Psoas muscle (tissue), 8 donors: ENCODE results near the gene OSBPL5. TPM values are rescaled to one million over a fixed set of nuclear protein-coding genes. Genes with fewer than 3 reads are reported as not detected.

ENCODE experiments used
- ATAC-seq, 4 donors: fragments of 200-7000 bp; cut with Tn5 transposase; one replicate each; pipeline ENCODE4 v1.9.1; 2020; ENCODE audit warnings: moderate library complexity in 3 of 4, mild to moderate bottlenecking in 2 of 4
- DNase-seq, 2 donors: peaks; one replicate each; pipeline ENCODE4 v3.0.0-alpha.2; 2020
- H3K27ac ChIP-seq: fragments of 200-600 bp; one replicate; pipeline ENCODE4 v1.8.0; 2022
- H3K27me3 ChIP-seq, 3 donors: fragments of 200-600 bp in 1 of 3; one replicate each; pipeline versions ENCODE4 v1.6.1 to v1.8.0; 2013 to 2022; ENCODE audit warnings: low read length in 2 of 3, mild to moderate bottlenecking in 2 of 3, moderate library complexity in 1 of 3; ENCODE audit not compliant: insufficient read depth in 3 of 3
- H3K36me3 ChIP-seq, 2 donors: fragments of 200-600 bp in 1 of 2; one replicate each; pipeline versions ENCODE4 v1.6.1 to v1.8.0; 2013 to 2022; ENCODE audit warnings: low read depth in 1 of 2, mild to moderate bottlenecking in 1 of 2, moderate library complexity in 1 of 2; ENCODE audit not compliant: insufficient read depth in 1 of 2
- H3K4me1 ChIP-seq: fragments of 200-600 bp; one replicate; pipeline ENCODE4 v1.8.0; 2022
- H3K4me3 ChIP-seq: fragments of 200-600 bp; one replicate; pipeline ENCODE4 v1.8.0; 2022; ENCODE audit warnings: mild to moderate bottlenecking
- H3K9me3 ChIP-seq: fragments of 200-600 bp; one replicate; pipeline ENCODE4 v1.8.0; 2022
- CTCF ChIP-seq: fragments of 200-600 bp; IDR thresholded peaks from one replicate; pipeline ENCODE4 v1.8.0; 2022; ENCODE audit warnings: antibody characterized with exemption
- WGBS, 3 donors: extraction: QIAGEN DNeasy Blood & Tissue Kit; methylation state at CpG; one replicate each; pipeline versions ENCODE4 v1.1.6 to v1.1.7; 2013; 5-methylcytosine and 5-hydroxymethylcytosine counted together
- intact Hi-C, 2 donors: fragments of 100-400 bp; cut with DNase I; formaldehyde crosslinking; loops; one replicate each; pipeline versions ENCODE4 v1.11.0 to v1.14.2; 2022
- polyA plus RNA-seq, 3 donors: library from polyadenylated mRNA; stranded (reverse); fragments of 200-250 nt; gene quantifications; one replicate each; pipeline ENCODE4 v1.2.3, GENCODE V29; 2013
- total RNA-seq, 4 donors: library from RNA; stranded (reverse); fragmentation: NEBNext Ultra II Directional in 2 of 4; extraction: Animal tissue kit (Norgen Biotek cat#: 25700) in 2 of 4; gene quantifications; one replicate each; pipeline versions ENCODE4 v1.2.1 to v1.2.4, GENCODE V29; 2021 to 2023
- donor health status: healthy with polysubstance abuse.
- donor health status: DM: no; HTN: no; CAD: no; lungs with moderate emphysema.
- donor health status: Bipolar disorder and iron deficiency.
- donor health status: healthy.
- donor health status: DM: yes; HTN: yes; CAD: no.
- donor health status: DM: no; HTN: no; CAD: no.
- donor health status: DM: no; HTN: no; CAD: no.
- donor health status: DM: yes; HTN: yes; CAD: no.

OSBPL5 gene
- total and polyA plus RNA-seq, 7 donors = 3.4 to 12.4 (median 6.9) TPM

GRCh38 chr11:3195251-3196160 lies 30.4 kb upstream of the OSBPL5 start:
- ATAC-seq (peak in 3 of 4 donors; percentile 28 to 53 (median 37)), DNase-seq (peak in 1 of 2 donors; percentile 59)
- Histone ChIP-seq H3K27me3 (peaks cover 0 to 5% (median 4%) of the 10 kb centered on the region in 3 donors), H3K4me1 (no peaks in the 10 kb centered on the region), H3K9me3 (no peaks in the 10 kb centered on the region), H3K36me3 (no peaks in the 10 kb centered on the region), H3K4me3 (no peak overlapping the region), H3K27ac (no peak overlapping the region)
- intact Hi-C loops = no loop called here
- WGBS, 3 donors = 60 to 68% (median 66%) methylated on average over 22 of the region's 22 CpGs
- TF ChIP-seq CTCF = no peak

- ATAC-seq = no peak
- Histone ChIP-seq H3K27ac (no peak overlapping the region), H3K36me3 (no peaks in the 10 kb centered on the region), H3K9me3 (no peaks in the 10 kb centered on the region), H3K4me1 (no peaks in the 10 kb centered on the region), H3K4me3 (no peak overlapping the region), H3K27me3 (peaks cover 0 to 1% (median 0%) of the 10 kb centered on the region in 3 donors)
- DNase-seq = no peak
- WGBS, 3 donors = 71 to 82% (median 77%) methylated on average over 12 of the region's 12 CpGs
- TF ChIP-seq CTCF = no peak
- intact Hi-C loops = no loop called here
Observed at GRCh38 chr11:3194016-3194816, 29.1 kb upstream of the OSBPL5 start.

- TF ChIP-seq CTCF = no peak
- WGBS, 3 donors = 84 to 90% (median 88%) methylated on average over 19 of the region's 19 CpGs
- Histone ChIP-seq H3K4me3 (no peak overlapping the region), H3K27me3 (no peaks in the 10 kb centered on the region), H3K4me1 (no peaks in the 10 kb centered on the region), H3K27ac (no peak overlapping the region), H3K36me3 (no peaks in the 10 kb centered on the region), H3K9me3 (no peaks in the 10 kb centered on the region)
- intact Hi-C loops = no loop called here
- no peak for ATAC-seq
- DNase-seq = peak in 1 of 2 donors; percentile 31
Observed at GRCh38 chr11:3193373-3194015, 28.4 kb upstream of the OSBPL5 start.

GRCh38 chr11:3192511-3193372 lies 27.6 kb upstream of the OSBPL5 start:
- Histone ChIP-seq H3K4me3 (no peak overlapping the region), H3K27ac (no peak overlapping the region), H3K9me3 (no peaks in the 10 kb centered on the region), H3K27me3 (no peaks in the 10 kb centered on the region), H3K4me1 (no peaks in the 10 kb centered on the region), H3K36me3 (no peaks in the 10 kb centered on the region)
- no peak for ATAC-seq
- peak in 1 of 2 donors; percentile 53 for DNase-seq
- intact Hi-C loops = no loop called here
- no peak for TF ChIP-seq CTCF
- WGBS, 3 donors = 86 to 88% (median 87%) methylated on average over 12 to 14 of the region's 14 CpGs
